Stomach (tissue), 4 donors: ENCODE data around the gene EFCAB11.

Source experiments
- CTCF ChIP-seq, 7 experiments: fragments of 450-650 bp in 4 of 7; fragments of 200-600 bp in 3 of 7; sonication (generic) in 3 of 7; IDR thresholded peaks; one replicate each; pipeline ENCODE4 v1.5.1; 2016 to 2019; ENCODE audit warnings: antibody characterized with exemption in 7 of 7, control low read depth in 2 of 7, mild to moderate bottlenecking in 1 of 7
- EP300 ChIP-seq: sonication (generic); formaldehyde crosslinking; IDR thresholded peaks from one replicate; pipeline ENCODE4 v1.6.1; 2017; ENCODE audit warnings: antibody characterized with exemption
- POLR2A ChIP-seq, 4 donors: fragments of 450-650 bp; IDR thresholded peaks; one replicate each; pipeline ENCODE4 v1.6.1; 2016; ENCODE audit warnings: antibody characterized with exemption in 4 of 4, control low read depth in 2 of 4, mild to moderate bottlenecking in 1 of 4, moderate library complexity in 1 of 4
- POLR2AphosphoS5 ChIP-seq, 3 donors: sonication (generic); formaldehyde crosslinking; IDR thresholded peaks; one replicate each; pipeline ENCODE4 v1.6.1; 2016; ENCODE audit warnings: antibody characterized with exemption in 3 of 3

GRCh38 chr14:89955022-89955744, 653 bp upstream of the EFCAB11 start:
- TF ChIP-seq CTCF (IDR thresholded peaks at IDR 0.05) (no peak), EP300 (no peak), POLR2AphosphoS5 (IDR thresholded peaks at IDR 0.05) (no peak), POLR2A (IDR thresholded peaks at IDR 0.05) (no peak)
